Femur (tissue), 1 donor: ENCODE measurements around the gene FCMR.

ENCODE experiments used
- DNase-seq: peaks from one replicate; pipeline ENCODE4 v3.0.0-alpha.2; 2017

Gene FCMR

DNA sequence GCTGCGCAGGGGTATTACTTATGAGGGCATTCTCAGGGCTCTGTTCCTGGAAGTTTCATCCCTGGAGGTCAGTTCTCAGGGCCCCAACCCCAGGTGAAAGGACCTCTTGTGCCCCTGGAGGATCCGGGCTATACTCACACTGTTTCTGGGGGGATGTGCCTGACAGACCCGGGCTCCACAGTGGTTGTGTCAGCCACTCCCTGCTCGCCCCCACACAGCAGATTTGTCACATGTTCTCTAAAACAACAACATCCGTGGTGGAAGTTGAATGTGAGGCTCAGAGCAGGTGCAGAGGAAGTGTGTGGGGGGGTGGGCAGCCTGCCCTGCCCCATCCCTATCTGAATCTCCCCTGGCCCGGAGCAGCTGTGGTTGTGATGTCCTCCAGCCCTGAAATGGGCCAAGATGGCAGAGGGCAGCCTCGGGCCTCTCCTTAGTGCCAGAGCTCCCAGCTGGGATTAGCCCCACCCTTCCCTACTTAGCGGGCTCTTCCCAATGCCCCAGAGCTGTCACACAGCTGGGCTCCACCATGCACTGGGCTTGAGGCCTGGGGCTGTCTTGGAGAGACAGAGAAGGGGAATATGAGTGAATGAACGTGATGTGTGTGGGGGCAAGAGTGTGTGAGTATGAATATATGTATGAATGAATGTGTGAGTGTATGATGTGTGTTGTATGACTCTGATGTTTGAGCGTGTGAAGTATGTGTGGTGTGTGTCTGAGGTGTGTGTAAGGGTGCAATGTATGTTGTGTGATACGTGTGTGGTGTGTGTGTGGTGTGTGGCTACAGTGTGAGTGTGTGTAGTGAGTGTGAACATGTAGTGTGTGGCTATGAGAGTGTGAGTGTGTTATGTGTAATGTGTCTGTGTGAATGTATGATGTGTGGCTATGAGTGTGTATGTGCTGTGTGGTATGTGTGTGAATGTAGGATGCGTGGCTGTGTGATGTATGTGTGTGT lies 1.5 kb upstream of the FCMR start:
- peak; percentile 59 for DNase-seq

DNA sequence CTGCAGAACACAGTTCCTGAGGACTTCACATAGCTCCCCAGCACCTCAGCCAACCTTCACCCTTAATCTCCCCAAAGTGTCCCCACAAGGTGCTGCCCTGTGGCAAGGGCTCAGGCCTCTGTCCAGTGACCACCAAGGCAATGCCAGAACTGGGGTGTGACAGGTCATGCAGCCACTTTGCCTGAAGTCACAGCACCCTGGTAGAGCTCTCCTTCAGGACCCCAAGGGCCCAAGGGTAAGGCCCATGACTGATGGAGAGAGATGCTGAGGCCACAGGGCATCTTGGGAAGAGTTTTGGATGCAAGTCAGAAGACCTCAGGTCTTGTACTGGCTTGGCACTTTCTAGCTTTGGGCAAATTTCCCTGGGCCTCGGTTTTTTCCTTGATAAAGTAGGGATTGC lies 783 bp upstream of the FCMR start:
- no peak for DNase-seq

DNA sequence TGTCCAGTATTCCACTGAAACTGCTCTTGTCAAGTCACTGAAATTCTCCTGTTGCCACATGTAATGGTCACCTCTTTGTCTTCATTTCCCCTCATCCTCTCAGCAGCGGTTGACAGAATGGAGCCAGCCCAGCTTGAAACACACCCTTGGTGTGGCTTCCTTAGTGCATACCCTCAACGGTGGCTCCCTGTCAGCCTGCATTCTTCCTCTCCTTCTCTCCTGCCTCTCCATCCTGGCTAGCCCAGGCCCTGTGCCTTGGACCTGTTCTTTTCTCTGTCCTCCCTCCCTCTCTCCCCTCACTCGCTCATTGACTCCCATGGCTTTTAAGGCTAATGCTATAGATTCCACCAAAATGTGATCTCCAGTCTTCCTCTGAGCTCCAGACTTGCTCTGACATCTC lies 3.7 kb downstream of the FCMR start:
- no peak for DNase-seq

DNA sequence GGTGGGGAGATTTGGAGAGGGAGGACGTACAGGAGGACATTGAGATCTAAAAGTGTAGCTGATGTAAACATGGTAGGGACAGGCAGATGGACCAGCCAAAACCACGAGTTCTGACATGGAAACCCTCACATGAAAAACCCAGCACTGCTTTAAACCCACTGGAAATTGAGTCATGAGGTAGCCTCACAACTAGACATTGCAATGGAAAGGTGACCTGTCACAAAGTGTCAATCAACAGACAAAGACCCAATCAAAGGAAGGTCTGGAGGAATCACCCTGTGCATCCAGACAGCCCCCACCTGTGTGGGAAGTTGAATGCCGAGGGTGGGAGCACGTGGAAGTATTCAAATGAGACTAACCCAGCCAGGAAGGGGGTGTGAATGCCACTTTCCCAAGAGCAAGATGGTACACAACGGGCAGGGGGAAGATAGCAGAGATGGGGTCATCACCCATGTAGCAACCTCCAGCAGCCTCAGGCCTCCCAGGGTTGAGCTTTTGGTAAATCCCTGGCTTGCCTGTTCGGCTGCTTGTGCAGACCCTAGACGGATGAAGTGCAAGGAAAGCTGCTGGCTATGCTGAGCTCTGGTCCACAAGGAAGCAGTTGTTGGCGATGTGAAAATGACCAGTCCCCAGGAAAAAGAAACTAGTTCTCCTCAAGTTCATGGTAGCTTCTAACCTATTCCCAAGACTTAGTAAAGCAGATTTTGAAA lies 5.6 kb downstream of the FCMR start:
- DNase-seq, result no peak

DNA sequence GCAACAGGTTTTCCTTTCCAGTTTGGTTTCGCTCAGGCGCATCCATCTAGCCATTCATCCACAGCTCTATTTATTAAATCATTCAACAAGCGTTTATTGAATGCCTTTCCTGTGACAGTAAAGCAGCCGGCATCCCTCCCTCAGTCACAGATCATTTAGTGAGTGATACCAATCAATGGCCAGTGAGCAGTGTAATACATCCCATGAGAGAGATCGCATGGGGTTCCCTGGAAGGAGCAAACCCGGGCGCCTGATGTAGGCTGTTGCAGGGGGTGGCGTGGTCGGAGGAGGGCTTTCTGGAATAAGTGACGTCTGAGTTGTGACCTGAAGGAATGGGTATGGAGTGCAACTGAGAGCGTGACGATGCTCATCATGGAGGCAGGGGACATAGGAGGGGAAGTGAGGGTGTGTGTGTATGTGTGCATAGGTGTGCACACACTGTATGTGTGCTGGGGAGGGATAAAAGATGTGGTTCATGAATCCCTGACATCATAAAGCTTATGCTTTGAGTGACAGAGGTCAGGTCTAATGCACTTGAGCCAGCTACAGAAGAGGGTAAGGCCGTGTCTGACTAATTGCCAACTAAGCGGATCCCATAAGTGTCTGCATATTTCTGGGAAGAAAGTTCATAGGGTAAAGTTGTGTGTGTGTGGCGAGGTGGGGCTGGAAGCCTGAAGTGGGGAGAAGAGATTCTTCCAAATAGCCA lies 6.6 kb downstream of the FCMR start:
- no peak for DNase-seq

DNA sequence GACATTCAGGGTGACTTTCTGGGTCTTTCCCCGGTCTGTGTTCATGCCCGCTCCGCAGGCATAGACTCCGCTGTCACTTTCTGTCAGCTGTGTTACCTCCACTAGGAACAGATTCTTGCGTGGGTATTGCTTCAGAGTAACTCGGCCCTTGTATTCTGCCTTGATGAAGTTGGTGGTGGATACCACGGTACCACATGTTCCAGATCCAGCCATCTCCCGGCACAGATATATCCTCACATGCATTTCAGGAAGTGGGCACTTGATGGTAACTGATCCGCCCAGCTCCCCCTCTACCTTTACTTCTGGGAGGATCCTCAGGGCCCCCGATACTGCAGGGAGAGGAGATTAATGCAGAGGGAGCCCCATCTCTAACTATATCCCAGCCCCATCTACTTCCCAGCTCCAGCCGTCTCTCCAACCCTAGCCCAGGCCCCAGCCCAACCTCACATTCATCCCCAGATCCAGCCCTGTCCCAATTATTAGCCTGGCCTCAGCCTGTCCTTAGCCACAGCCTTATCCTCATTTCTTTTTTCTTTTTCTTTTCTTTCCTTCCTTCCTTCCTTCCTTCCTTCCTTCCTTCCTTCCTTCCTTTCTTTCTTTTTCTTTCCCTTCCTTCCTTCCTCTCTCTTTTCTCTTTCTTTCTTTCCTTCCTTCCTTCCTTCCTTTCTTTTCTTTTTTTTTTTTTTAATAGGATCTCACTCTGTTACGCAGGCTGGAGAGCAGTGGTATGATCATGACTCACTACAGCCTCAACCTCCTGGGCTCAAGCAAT lies 7.8 kb downstream of the FCMR start:
- DNase-seq, result no peak

DNA sequence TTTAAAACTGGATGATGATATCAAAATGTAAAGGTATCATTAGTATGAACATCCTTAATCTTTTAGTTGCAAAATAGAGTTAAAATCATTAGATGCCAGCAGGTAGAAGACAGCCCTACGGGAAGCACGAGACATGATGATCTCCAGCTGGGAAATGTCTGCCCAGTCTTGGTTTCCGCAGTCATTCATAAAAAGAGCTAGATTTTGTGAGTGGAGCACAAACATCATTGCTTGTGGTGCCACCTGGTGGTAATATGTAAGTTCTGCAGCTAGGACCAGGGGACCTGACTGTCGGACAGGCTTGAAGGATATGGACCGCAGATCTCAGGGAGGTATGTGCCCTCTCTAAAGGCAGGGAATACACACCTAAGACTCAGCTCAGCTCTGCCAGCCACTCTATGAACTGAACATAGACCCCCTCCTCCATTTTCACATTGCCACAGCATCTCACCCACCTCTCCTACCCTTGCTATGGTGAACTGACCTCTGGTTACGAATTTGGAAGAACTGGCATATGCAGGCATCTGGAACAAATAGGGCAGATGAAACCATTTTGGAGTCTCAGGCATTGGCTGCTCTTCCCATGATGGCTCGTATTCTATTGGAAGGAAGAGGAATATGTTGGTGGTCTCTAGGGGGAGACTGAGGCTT lies 9.2 kb downstream of the FCMR start:
- DNase-seq, result peak; percentile 83

DNA sequence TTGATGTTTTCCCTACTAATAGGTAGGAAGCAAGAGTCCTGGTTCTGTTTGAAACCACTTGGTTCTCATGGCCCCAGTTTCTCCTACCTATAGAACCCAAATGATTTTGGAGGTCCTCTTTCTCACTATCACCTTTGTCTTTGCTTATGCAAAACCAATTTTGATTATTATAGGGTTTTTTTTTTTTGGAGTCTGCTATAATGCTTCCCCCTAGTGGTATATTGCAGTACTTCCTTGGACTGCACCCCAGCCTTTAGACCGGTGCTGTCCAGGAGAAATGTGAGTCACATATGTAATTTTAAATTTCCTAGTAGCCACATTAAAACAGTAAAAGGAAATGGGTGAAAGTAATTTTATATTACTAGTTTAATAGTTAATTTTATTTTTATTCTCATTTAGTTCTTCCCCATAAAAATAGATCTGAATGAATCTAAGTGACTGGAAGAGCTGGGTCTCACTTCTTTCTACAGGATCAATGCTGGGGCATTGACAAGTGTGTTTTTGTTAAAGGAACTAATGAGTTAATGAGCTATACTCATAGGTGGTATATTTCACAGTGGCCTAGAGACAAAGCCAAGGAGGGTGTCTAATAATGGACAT lies 10.6 kb downstream of the FCMR start:
- peak; percentile 38 for DNase-seq

DNA sequence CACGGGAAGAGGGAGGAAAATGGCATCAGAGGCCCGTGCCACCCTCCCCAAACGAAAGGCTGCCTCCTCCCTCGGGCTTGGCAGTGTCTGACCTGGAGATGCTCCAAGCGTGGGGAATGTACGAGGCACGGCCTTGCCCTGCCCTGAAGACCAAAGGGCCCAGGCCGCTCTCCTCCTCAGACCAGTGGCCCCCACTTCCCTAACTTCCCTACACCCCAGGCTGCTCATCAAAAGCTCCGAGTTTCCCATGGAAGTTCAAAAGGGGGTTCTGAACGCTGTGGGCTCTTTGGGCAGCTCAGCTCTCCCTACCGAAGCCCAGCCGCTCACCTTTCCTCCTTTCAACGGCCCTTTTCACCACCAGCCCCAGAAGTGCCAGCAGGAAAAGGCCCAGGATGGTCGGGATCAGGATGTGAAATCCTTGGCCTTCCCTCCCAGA lies 11.8 kb downstream of the FCMR start:
- DNase-seq, result no peak

DNA sequence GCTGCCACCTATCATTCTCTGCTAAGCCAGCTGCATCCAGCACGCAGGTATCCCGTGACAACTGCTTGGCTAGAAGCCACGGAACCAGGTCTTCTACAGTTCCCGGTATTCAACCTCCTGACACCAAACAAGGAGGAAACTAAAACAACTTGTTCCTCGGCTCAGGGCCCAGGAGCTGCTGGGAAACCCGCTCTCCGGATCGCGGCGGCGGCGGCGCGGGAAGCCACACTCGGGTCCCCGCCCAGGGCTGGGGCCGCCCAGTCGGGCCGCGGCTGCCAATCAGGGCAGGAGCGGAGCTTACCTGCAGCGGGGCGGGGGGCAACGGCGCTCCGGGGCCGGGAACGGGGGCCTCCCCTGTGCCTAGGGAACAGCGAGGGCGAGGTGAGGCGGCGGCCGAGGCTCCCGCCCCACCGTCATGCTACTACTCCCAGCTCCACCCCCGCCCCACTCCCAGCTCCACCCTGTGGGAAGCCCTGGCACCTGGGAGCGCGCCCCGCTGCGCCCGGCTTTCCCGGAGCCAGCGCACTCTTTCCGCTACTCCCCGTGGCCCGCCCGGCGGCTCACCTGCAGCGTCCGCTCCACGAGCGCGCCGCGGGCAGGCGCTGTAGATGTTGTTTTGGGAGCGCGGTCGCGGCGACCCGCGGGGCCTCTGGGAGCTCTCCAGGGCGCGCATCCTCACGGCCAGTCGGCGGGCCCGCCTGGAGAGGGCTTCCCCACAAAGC lies 12.4 kb downstream of the FCMR start:
- DNase-seq, result peak; percentile 61

DNA sequence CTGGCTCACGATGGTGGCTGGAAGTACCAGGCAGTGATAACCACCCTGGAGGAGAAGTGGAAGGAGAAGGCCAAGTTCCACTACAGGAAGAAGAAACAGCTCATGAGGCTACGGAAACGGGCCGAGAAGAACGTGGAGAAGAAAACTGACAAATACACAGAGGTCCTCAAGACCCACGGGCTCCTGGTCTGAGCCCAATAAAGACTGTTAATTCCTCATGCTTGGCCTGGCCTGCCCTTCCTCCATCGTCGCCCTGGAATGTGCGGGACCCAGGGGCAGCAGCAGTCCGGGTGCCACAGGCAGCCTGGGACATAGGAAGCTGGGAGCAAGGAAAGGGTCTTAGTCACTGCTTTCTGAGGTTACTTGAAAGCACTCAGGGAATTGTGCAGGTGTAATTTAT lies 13.7 kb downstream of the FCMR start:
- no peak for DNase-seq

DNA sequence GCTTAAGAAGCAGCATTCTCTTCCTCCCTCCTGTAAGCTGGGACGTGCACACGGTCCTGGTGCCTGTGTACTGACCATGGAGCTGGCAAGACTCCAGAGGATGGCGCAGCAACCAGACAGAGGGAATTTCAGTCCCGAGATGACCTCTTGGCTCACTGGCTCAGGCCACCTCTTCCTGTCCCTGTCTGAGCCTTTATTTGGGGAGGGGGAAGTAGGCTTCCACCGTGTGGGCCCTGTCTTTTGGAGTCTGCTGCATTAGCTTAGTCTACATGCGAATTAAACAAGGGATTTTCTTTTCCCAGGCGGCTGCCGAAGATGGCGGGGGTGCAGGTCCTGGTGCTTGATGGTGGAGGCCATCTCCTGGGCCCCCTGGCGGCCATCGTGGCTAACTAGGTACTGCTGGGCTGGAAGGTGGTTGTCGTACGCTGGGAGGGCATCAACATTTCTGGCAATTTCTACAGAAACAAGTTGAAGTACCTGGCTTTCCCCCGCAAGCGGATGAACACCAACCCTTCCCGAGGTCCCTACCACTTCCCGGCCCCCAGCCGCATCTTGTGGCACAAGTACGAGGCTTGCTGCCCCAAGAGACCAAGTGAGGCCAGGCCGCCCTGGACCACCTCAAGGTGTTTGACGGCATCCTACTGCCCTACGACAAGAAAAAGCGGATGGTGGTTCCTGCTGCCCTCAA lies 14.3 kb downstream of the FCMR start:
- no peak for DNase-seq

DNA sequence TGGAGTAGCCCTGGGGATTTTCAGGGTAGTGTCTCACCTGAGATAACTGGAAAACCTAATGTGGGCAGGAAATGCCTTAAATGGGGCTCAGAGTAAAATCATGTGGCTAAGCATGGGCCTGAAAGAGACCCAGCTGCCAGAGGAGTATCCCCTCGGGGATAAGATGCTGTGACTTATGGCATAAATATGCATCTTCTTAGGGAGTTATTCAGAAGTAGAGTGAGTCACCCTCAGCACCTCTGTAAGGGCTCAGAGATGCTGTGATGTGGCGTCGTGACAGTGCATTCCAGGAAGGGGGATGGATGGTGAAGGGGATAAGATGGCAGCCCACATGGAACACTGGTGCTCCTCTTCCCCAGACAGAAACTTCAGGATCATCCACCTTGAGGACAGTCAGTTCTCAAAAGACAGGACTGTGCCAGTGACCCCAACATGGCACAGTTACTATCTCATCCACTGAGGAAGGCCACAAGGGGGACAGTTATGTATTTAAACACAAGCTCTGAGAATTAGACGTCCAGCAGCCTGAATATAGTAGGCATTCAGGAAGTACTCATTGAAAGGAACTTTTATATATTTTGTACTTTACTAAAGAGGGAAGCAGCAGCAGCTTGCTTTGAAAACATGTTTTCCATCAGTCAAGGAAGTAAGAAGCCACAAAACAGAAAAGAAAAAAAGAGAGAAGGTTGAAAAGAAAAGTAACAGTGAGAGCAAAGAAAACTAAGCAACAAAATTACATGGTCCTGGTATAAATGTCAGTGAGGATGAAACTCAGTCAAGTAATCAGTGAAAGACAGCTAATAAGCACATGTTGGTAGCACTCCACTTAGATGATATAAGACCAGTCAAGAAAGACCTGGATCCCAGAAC lies 16.2 kb downstream of the FCMR start:
- DNase-seq, result no peak

DNA sequence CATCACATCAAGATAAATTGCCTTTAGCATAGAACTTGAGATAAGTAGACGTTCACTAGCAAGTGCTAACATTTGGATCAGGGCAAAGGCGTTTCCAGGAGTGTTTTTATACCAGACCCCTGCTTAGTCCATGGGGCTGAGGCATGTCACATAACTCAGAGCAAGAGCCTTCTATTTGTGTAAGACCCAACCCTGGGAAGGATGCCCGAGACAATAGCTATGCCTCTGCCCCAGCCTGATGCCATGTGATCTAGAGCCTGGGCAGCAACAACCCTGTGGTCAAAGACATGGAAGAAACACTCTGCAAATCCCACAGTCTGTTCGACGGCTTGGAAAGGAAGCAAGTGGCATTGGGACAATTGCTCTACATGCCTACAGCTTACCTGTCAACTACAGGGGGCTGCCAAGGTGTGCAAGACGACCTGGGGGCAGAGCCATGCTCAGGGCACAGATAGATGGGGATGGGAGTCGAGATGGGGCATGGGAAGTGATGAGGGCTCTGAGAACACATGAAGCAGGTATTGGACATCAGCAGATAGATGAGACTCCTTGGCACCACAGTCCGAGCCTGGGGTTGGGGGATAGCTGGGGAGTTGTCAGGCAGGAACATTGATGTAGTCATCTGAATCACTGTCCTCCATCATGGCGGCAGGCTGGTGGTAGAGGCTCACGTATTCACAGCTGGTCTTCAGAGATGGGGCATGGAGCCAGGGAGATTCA lies 17.2 kb downstream of the FCMR start:
- no peak for DNase-seq

DNA sequence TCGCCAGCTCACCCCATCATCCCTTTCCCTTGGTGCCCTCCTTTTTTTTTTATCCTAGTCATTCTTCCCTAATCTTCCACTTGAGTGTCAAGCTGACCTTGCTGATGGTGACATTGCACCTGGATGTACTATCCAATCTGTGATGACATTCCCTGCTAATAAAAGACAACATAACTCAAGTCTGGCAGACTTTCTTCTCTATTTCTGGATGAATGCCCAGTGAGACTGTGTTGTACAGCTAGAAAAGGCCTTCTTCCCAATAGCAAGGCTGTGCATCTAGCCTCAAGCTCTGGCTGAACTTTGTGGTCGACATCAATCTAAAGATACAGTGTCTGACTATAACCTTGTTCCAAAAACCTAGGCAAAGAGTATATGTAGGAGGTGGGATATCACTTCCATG lies 18.1 kb downstream of the FCMR start:
- DNase-seq, result no peak

DNA sequence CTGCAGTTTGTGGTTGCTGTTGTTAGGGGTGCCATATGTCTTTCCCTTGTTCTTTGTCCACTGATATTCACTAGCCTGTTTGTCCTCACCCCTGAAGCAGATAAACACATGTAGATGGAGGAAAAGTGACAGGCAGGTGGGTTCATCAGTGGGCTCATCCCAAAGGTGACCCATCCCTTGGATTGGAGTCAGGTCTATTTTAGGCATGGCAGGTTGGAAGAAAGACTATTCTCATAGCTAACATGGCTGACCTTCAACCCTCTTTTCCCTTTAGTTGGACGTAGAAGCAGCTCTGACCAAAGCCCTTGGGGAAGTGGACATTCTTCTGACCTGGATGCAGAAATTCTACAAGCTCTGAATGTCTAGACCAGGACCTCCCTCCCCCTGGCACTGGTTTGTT lies 19.0 kb downstream of the FCMR start:
- no peak for DNase-seq

DNA sequence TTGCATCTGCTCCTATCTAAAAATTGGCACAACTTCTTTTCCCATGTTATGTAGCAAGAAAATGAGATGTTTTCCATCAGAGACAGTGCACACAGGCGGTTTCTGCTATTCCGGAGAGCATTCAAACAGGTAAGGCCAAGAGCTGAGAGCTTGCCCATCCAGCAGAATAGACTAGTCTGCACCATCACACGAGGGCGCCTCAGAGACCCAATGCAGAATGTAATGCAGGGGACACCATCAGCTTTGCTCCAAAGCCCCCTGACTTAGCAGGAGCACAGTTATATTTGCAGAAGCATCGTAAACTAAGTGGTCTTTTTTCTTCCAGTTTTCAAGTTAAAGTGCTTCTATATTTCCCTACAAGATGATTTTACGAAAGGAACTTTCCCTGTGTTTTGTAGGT lies 19.8 kb downstream of the FCMR start:
- DNase-seq, result no peak

DNA sequence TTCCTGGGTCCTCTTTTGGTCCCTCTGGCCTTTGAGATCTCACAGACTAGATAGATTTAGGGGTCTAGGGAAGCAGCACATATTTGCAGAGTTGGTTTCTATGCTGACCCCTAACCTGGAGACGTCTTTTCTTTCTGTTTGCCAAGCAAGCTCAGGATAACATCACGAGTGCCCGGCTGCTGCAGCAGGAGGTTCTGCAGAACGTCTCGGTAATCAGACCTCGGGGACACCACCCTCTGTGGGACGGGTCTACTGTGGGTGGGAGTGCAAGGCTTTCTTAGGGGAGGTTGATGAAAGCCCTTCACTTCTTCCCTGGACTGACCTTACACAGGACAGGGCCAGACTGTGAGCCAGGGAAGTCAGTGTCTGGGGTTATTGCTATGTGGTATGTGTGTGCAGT lies 21.6 kb downstream of the FCMR start:
- no peak for DNase-seq

DNA sequence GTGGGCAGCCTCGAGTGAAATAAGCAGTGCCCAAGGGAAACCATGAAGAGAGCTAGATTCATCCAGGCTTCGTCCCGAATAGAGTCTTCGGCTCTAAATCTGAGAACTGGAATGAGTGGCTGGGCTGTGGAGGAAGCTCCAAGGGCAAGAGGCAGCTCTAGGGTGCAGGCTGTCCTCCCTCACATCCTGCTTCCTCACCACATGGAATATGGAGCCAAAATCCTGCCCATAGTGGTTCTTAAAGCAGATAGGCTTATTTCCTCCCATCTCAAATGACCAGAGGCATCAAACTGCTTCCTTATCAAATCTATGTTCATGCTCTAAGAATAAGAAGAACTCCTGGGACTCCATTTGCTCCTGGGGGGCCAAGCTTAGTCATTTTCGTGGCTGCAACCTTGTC lies 22.0 kb downstream of the FCMR start:
- no peak for DNase-seq
